ENCODE data around the gene ASCL5.

ASCL5 gene

GRCh38 chr1:201108614-201109013 lies 18.4 kb downstream of the ASCL5 start:
- Histone ChIP-seq H3K9me3 (replicated peaks; ENCODE audit: insufficient read depth, low read length) (no peaks in the 10 kb centered on the region), H3K27ac (ENCODE audit: low read length) (no peak overlapping the region), H3K4me1 (ENCODE audit: low read length) (no peaks in the 10 kb centered on the region), H2AFZ (ENCODE audit: low read length) (no peak overlapping the region), H3K4me3 (ENCODE audit: low read length) (no peak overlapping the region), H3F3A (ENCODE audit: insufficient read depth, low read length) (no peaks in the 10 kb centered on the region), H3K27me3 (replicated peaks; ENCODE audit: insufficient read depth, low read length) (no peaks in the 10 kb centered on the region), H3K36me3 (replicated peaks; ENCODE audit: insufficient read depth, low read length) (no peaks in the 10 kb centered on the region), H3K79me2 (ENCODE audit: low read length) (no peaks in the 10 kb centered on the region), H3K4me2 (ENCODE audit: low read depth, low read length) (no peak overlapping the region), H4K20me1 (ENCODE audit: insufficient read depth, low read length) (no peaks in the 10 kb centered on the region), H3K9ac (ENCODE audit: low read length) (no peak overlapping the region), H3K9me2 (replicated peaks; ENCODE audit: insufficient read depth, low read length) (no peaks in the 10 kb centered on the region)
- DNase-seq = no peak
- no peak for TF ChIP-seq EZH2 (optimal IDR thresholded peaks at IDR 0.05; ENCODE audit: low read depth, low read length)
- TF ChIP-seq, protein P1, sequence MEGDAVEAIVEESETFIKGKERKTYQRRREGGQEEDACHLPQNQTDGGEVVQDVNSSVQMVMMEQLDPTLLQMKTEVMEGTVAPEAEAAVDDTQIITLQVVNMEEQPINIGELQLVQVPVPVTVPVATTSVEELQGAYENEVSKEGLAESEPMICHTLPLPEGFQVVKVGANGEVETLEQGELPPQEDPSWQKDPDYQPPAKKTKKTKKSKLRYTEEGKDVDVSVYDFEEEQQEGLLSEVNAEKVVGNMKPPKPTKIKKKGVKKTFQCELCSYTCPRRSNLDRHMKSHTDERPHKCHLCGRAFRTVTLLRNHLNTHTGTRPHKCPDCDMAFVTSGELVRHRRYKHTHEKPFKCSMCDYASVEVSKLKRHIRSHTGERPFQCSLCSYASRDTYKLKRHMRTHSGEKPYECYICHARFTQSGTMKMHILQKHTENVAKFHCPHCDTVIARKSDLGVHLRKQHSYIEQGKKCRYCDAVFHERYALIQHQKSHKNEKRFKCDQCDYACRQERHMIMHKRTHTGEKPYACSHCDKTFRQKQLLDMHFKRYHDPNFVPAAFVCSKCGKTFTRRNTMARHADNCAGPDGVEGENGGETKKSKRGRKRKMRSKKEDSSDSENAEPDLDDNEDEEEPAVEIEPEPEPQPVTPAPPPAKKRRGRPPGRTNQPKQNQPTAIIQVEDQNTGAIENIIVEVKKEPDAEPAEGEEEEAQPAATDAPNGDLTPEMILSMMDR (IDR thresholded peaks at IDR 0.05; ENCODE audit: low read length) = no peak
- no peak for TF ChIP-seq EZH2phosphoT487 (IDR thresholded peaks at IDR 0.05; ENCODE audit: low read length)

GRCh38 chr1:201105688-201106087 lies 21.3 kb downstream of the ASCL5 start:
- DNase-seq = no peak
- no peaks in the 10 kb centered on the region for H3K79me2 ChIP-seq (ENCODE audit: low read length)
- no peaks in the 10 kb centered on the region for H3K4me1 ChIP-seq (ENCODE audit: low read length)
- H2AFZ ChIP-seq (ENCODE audit: low read length) = no peak overlapping the region
- no peaks in the 10 kb centered on the region for H3K9me2 ChIP-seq (replicated peaks; ENCODE audit: insufficient read depth, low read length)
- H3K9me3 ChIP-seq (replicated peaks; ENCODE audit: insufficient read depth, low read length) = no peaks in the 10 kb centered on the region
- no peak overlapping the region for H3K4me2 ChIP-seq (ENCODE audit: low read depth, low read length)
- H3K27ac ChIP-seq (ENCODE audit: low read length) = no peak overlapping the region
- no peaks in the 10 kb centered on the region for H3K27me3 ChIP-seq (replicated peaks; ENCODE audit: insufficient read depth, low read length)
- no peak overlapping the region for H3K4me3 ChIP-seq (ENCODE audit: low read length)
- no peaks in the 10 kb centered on the region for H3K36me3 ChIP-seq (replicated peaks; ENCODE audit: insufficient read depth, low read length)
- no peaks in the 10 kb centered on the region for H4K20me1 ChIP-seq (ENCODE audit: insufficient read depth, low read length)
- H3K9ac ChIP-seq (ENCODE audit: low read length) = no peak overlapping the region
- no peaks in the 10 kb centered on the region for H3F3A ChIP-seq (ENCODE audit: insufficient read depth, low read length)
- TF ChIP-seq EZH2phosphoT487 (IDR thresholded peaks at IDR 0.05; ENCODE audit: low read length) = no peak
- no peak for TF ChIP-seq EZH2 (optimal IDR thresholded peaks at IDR 0.05; ENCODE audit: low read depth, low read length)
- TF ChIP-seq, protein P1 (IDR thresholded peaks at IDR 0.05; ENCODE audit: low read length) = no peak

DNA sequence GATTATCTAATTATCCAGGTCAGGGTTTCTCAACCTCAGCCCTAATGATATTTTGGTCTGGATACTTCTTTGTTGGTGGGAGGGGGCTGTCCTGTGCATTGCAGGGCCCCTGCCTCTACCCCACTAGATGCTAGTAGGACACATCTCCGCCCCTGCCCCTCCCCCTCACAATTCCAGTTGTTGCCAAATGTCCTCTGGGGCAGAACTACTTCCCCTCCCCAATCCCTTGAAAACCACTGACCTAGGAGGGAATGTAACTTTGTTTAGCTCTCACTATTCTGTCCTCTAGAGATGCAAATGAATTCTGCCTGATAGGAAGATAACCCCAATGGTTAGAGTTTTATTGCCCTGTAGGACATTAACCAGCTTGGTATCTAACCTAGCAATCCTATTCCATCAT lies 22.8 kb downstream of the ASCL5 start:
- TF ChIP-seq EZH2phosphoT487 (IDR thresholded peaks at IDR 0.05; ENCODE audit: low read length) (no peak), EZH2 (optimal IDR thresholded peaks at IDR 0.05; ENCODE audit: low read depth, low read length) (no peak)
- H3K4me3 ChIP-seq (ENCODE audit: low read length) = no peak overlapping the region
- H3K27me3 ChIP-seq (replicated peaks; ENCODE audit: insufficient read depth, low read length) = no peaks in the 10 kb centered on the region
- H3K27ac ChIP-seq (ENCODE audit: low read length) = no peak overlapping the region
- no peak for DNase-seq
- H3K4me1 ChIP-seq (ENCODE audit: low read length) = no peaks in the 10 kb centered on the region
- H3K36me3 ChIP-seq (replicated peaks; ENCODE audit: insufficient read depth, low read length) = no peaks in the 10 kb centered on the region
- no peaks in the 10 kb centered on the region for H3F3A ChIP-seq (ENCODE audit: insufficient read depth, low read length)
- no peaks in the 10 kb centered on the region for H4K20me1 ChIP-seq (ENCODE audit: insufficient read depth, low read length)
- no peaks in the 10 kb centered on the region for H3K9me3 ChIP-seq (replicated peaks; ENCODE audit: insufficient read depth, low read length)
- H3K4me2 ChIP-seq (ENCODE audit: low read depth, low read length) = no peak overlapping the region
- no peak overlapping the region for H2AFZ ChIP-seq (ENCODE audit: low read length)
- H3K9me2 ChIP-seq (replicated peaks; ENCODE audit: insufficient read depth, low read length) = no peaks in the 10 kb centered on the region
- no peak overlapping the region for H3K9ac ChIP-seq (ENCODE audit: low read length)
- no peaks in the 10 kb centered on the region for H3K79me2 ChIP-seq (ENCODE audit: low read length)

DNA sequence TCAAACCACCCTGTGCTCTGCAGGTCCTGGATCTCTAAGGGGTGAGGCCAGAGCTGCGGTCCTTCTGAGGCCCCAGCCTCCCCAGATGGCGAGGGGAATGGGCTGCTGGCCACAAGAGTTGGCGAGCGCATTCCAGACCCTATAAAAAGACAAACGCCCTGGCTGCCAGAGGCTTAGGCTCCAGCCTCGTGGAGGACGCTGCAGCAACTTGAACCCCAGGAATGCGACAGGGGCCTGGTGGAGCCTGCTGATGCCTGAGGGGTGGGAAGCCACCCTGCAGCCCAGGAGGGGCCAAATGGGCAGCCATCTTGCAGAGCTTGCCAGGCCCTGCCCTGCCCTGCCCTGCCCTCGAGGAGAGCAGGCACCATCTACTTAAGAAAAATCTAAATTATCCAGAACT lies 23.3 kb downstream of the ASCL5 start:
- H3K9me3 ChIP-seq (replicated peaks; ENCODE audit: insufficient read depth, low read length) = no peaks in the 10 kb centered on the region
- no peak overlapping the region for H3K27ac ChIP-seq (ENCODE audit: low read length)
- H3K4me3 ChIP-seq (ENCODE audit: low read length) = no peak overlapping the region
- no peaks in the 10 kb centered on the region for H3K4me1 ChIP-seq (ENCODE audit: low read length)
- H3K36me3 ChIP-seq (replicated peaks; ENCODE audit: insufficient read depth, low read length) = no peaks in the 10 kb centered on the region
- no peak for DNase-seq
- no peaks in the 10 kb centered on the region for H3K9me2 ChIP-seq (replicated peaks; ENCODE audit: insufficient read depth, low read length)
- no peaks in the 10 kb centered on the region for H3K27me3 ChIP-seq (replicated peaks; ENCODE audit: insufficient read depth, low read length)
- no peak overlapping the region for H2AFZ ChIP-seq (ENCODE audit: low read length)
- H3K79me2 ChIP-seq (ENCODE audit: low read length) = no peaks in the 10 kb centered on the region
- no peak overlapping the region for H3K9ac ChIP-seq (ENCODE audit: low read length)
- H4K20me1 ChIP-seq (ENCODE audit: insufficient read depth, low read length) = no peaks in the 10 kb centered on the region
- TF ChIP-seq, protein P1 (IDR thresholded peaks at IDR 0.05; ENCODE audit: low read length) = no peak
- no peak for TF ChIP-seq EZH2 (optimal IDR thresholded peaks at IDR 0.05; ENCODE audit: low read depth, low read length)
- TF ChIP-seq EZH2phosphoT487 (IDR thresholded peaks at IDR 0.05; ENCODE audit: low read length) = no peak
- no peaks in the 10 kb centered on the region for H3F3A ChIP-seq (ENCODE audit: insufficient read depth, low read length)
- H3K4me2 ChIP-seq (ENCODE audit: low read depth, low read length) = no peak overlapping the region
